HG02870 (cell line): ENCODE measurements around the gene SETDB1.
"Not testable (repeated sequence)": the region's sequence is repeated elsewhere in the genome, so short reads cannot be mapped to it uniquely, and the experiment has no call there.

Source experiments
- ATAC-seq: cut with Tn5 transposase; IDR thresholded peaks from one replicate; pipeline ENCODE4 v1.9.1; 2021; ENCODE audit warnings: mild to moderate bottlenecking, moderate library complexity; ENCODE audit not compliant: unreplicated experiment

SETDB1 gene

DNA sequence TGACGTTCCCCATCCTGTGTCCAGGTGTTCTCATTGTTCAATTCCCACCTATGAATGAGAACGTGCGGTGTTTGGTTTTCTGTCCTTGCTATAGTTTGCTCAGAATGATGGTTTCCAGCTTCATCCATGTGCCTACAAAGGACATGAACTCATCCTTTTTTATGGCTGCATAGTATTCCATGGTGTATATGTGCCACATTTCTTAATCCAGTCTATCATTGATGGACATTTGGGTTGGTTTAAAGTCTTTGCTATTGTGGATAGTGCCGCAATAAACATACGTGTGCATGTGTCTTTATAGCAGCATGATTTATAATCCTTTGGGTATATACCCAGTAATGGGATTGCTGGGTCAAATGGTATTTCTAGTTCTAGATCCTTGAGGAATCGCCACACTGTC, 2.6 kb downstream of the SETDB1 start:
- ATAC-seq = not testable (repeated sequence)

GRCh38 chr1:150931773-150932172, 5.6 kb downstream of the SETDB1 start:
- ATAC-seq = no peak

DNA sequence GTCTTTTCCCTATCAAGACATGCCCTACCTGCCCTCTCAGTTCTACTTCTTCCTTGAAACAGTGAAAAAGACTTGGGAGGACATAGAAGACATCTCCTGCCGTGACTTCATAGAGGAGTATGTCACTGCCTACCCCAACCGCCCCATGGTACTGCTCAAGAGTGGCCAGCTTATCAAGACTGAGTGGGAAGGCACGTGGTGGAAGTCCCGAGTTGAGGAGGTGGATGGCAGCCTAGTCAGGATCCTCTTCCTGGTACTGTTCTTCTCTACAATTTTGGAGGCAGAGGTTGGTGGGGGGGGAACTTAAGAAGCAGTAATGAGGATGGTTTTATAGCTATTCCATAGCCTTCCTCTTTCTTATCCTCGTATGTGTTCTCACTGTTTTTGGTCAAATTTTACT, 18.7 kb downstream of the SETDB1 start:
- ATAC-seq = no peak

- no peak for ATAC-seq
Measured at GRCh38 chr1:150954708-150955107, 28.5 kb downstream of the SETDB1 start.

- no peak for ATAC-seq
Measured at GRCh38 chr1:150955280-150955679, 29.1 kb downstream of the SETDB1 start.

GRCh38 chr1:150957666-150958065, 31.5 kb downstream of the SETDB1 start:
- ATAC-seq = no peak

- no peak for ATAC-seq
Measured at GRCh38 chr1:150960646-150961045, 34.5 kb downstream of the SETDB1 start.

GRCh38 chr1:150961756-150962155, 35.6 kb downstream of the SETDB1 start:
- ATAC-seq = no peak

DNA sequence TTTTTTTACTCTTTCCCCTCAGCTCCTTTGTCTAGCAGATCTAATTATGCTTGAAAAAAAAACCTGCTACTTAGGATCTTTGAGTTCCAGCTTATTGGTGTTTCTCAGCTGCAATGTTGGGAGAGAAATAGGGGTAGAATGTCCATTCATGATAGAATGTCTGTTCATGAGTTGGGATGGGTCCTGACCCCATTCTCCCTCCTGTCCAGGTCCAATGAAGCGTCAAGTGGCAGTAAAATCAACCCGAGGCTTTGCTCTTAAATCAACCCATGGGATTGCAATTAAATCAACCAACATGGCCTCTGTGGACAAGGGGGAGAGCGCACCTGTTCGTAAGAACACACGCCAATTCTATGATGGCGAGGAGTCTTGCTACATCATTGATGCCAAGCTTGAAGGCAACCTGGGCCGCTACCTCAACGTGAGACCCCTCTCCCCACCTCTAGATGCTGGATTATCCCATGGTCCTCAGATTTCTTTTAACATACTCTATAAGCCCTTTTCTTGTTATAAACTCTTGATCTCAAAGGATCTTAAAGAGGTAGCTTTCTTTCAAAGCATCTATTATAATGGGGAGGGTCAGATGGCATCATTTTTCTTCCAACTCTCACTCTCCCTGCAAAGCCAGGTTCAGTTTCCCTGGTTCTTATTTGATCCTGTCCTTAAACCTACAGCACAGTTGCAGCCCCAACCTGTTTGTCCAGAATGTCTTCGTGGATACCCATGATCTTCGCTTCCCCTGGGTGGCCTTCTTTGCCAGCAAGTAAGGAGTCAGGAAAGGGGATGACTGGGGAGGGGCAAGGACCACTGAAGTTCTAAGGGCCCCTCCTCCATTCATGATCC, 37.4 kb downstream of the SETDB1 start:
- no peak for ATAC-seq

DNA sequence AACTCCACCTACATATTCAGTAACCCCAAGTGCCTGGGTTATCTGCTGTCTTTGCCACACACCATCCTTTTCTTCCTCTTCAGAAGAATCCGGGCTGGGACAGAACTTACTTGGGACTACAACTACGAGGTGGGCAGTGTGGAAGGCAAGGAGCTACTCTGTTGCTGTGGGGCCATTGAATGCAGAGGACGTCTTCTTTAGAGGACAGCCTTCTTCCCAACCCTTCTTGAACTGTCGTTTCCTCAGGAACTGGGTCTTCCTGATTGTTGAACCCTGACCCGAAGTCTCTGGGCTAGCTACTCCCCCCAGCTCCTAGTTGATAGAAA, 38.0 kb downstream of the SETDB1 start:
- ATAC-seq = no peak

- ATAC-seq = no peak
Measured at GRCh38 chr1:150965605-150966004, 39.4 kb downstream of the SETDB1 start.

GRCh38 chr1:150966011-150966410, 39.8 kb downstream of the SETDB1 start:
- no peak for ATAC-seq

DNA sequence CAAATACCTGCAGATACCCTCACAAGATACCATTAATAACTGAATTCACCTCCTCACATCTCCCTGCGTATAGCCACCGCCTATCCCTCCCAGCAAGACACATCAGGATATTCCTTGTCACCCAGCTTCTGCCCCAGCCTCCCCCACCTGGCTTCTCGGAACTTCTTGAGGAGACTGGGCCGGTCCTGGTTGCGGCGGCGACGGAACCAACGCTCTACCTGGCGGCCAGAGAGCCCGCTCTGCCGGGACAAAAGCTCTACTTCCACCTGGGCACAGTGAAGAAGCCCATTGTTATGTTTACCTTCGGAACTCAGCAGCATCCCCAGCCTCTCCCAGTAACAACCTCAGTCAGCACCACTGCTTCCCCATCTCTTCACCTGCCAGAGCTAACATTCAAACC, 41.8 kb downstream of the SETDB1 start:
- ATAC-seq = no peak

DNA sequence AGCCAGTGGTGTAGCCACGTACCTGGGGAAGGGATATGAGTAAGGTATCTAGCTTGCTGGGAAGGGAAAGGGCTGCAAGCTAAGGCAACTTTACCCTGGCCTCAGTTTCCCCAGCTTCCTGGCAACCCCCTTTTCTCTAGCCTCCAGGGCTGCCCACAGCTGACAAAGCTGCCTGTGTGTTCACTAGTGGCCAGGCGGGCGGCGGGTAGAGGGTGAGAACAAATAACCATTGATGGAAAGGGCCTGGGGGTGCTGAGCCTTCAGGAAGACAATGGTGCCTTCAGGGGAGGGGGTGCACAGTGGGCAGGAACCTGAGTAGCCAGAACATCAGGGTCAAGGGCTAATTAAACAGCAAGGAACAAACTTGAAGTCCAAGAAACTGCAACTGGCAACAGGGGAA, 42.3 kb downstream of the SETDB1 start:
- ATAC-seq = no peak

GRCh38 chr1:150969626-150970025, 43.5 kb downstream of the SETDB1 start:
- ATAC-seq = no peak

DNA sequence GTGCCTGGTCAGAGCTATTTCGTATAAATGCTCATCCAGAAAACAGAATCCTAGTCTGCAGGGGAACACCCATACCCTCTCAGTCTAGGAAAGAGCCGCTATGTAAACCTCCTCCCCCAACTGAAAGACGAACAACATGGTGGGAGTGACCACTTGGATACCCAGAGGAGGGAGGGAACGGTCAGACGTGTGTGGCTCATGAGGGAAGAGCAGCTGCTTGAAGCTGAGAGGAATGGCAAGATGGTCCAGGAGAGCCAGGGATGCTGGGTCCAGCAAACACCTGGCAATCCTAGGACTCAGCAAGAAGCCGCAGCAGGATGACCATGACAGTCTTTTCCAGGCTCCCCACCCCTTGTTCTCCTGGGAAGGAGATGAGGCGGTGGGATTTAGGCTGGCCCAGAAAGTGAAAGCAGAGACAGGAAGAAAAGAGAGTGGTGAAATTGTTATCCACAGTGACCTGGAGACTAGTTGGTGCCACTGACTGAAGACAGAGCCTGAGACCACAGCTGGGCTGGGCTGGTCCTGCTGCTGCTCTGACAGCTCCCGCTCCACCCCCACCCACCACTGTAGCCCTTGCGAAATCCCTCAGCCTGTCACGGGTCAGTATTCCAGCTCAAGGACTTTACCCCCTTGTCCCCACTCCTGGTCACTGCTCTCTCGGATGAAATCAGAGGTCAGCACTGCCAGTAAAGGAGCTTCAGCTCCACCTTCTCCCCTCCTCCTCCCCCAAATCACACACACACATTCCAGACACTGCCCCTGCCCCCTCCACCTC, 44.8 kb downstream of the SETDB1 start:
- no peak for ATAC-seq

DNA sequence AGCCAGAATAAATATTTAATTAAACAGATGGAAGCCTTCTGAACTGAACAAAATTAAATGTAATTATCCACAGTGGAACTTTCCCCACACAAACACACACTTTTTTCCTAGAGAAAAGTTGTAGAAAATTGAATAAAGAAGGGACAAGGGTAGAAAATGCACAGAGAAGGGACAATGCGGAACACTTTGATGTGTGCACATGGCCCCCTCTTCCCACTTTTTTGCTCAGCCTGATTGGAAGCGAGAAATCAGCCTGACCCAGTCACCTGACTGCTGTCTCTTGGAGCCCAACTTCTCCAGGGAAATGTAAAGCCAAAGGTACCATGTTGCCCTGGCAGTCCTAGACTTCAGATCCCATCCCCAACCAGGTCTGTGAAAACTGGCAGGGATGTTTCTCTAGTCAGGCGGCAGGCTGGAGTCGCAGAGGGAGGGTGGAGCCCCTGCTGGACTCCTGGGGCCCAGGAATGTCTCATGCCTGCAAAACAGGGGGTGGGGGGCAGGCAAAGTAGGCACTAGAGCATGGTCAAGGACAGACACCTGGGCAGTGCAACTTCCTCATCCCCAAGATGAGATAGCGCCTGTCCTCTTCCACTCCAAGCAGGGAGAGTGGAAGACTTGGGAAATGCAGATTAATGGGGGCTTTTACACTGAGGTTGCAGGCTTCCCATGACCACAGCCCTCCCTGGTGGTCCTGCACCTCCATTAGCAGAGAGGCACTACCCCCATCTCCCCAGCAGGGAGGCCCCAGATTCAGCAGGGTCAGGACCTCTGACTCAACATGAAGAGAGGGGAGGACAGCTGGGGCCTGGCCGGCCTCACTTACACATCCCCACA, 45.6 kb downstream of the SETDB1 start:
- no peak for ATAC-seq

DNA sequence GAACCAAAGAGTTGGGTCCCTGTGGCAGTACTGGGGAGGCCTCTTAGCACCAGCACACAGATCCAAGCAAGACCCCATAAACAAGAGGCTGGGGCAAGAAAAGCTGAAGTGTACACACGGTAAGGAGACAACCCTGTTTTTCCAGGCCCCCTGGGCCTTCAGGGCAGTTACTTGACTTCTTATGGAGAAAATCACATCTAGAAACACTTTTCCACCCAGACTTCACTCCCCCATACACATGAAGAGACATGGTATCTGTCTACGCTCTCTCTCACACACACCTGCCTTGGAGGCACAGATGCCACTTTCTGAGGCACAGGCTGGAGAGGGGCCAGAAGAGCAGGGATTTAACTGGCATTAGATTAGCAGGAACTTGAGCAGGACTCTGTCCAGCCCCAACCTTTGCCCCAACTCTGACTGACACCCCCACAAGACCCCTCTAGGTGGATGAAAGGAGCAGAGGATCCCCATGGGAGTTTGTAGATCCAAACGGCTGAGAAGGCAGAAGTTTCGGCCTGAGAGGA, 46.3 kb downstream of the SETDB1 start:
- ATAC-seq = no peak

GRCh38 chr1:150973258-150973835, 47.2 kb downstream of the SETDB1 start:
- ATAC-seq = no peak

- ATAC-seq = peak; percentile 39
Measured at GRCh38 chr1:150973836-150974579, 47.8 kb downstream of the SETDB1 start.
